Osteoblast (primary cell): ENCODE data around the gene MYH13. TPM values are rescaled to one million over a fixed set of nuclear protein-coding genes. Genes with fewer than 3 reads are reported as not detected.

Experiments used
- DNase-seq: peaks from one replicate; pipeline ENCODE4 v3.0.0; 2011; ENCODE audit warnings: low spot score, mixed read lengths; ENCODE audit not compliant: insufficient read length; ENCODE audit errors: missing footprints
- H2AFZ ChIP-seq: 2 replicates; pipeline ENCODE4 v1.6.0; 2011; ENCODE audit warnings: mild to moderate bottlenecking, low read length
- H3K27ac ChIP-seq: 2 replicates; pipeline ENCODE4 v1.5.1; 2011; ENCODE audit warnings: mild to moderate bottlenecking, low read depth, low read length, moderate library complexity
- H3K27me3 ChIP-seq: 2 replicates; pipeline ENCODE4 v1.6.0; 2012; ENCODE audit warnings: mild to moderate bottlenecking, control low read depth, inconsistent platforms, low read length, moderate library complexity; ENCODE audit not compliant: insufficient read depth
- H3K36me3 ChIP-seq: 2 replicates; pipeline ENCODE4 v1.5.1; 2011; ENCODE audit warnings: mild to moderate bottlenecking, low read length, control low read depth, moderate library complexity; ENCODE audit not compliant: insufficient read depth
- H3K4me1 ChIP-seq: 2 replicates; pipeline ENCODE4 v1.5.1; 2011; ENCODE audit warnings: mild to moderate bottlenecking, low read length, control low read depth, moderate library complexity; ENCODE audit not compliant: insufficient read depth
- H3K4me2 ChIP-seq: 2 replicates; pipeline ENCODE4 v1.6.0; 2011; ENCODE audit warnings: mild to moderate bottlenecking, low read length; ENCODE audit not compliant: insufficient read depth
- H3K4me3 ChIP-seq: fragments of 200-600 bp; sonication (generic); 3 replicates; pipeline ENCODE4 v1.5.1; 2012; ENCODE audit warnings: mild to moderate bottlenecking, low read length, inconsistent platforms; ENCODE audit not compliant: insufficient read depth
- H3K79me2 ChIP-seq: 2 replicates; pipeline ENCODE4 v1.6.0; 2012; ENCODE audit warnings: mild to moderate bottlenecking, low read length, control low read depth, inconsistent platforms; ENCODE audit not compliant: insufficient read depth
- H3K9me3 ChIP-seq: 2 replicates; pipeline ENCODE4 v1.5.1; 2011; ENCODE audit warnings: low read depth, low read length, control low read depth
- H4K20me1 ChIP-seq: 2 replicates; pipeline ENCODE4 v1.6.0; 2012; ENCODE audit warnings: mild to moderate bottlenecking, low read length, control low read depth; ENCODE audit not compliant: insufficient read depth
- total RNA-seq: library from RNA; depleted of rRNA; stranded (reverse); fragments of >200 nt; gene quantifications from 2 replicates; pipeline ENCODE4 v1.2.3, GENCODE V29; 2012
- TF ChIP-seq, protein P1 (sequence below): IDR thresholded peaks from 2 replicates; pipeline ENCODE4 v1.5.1; 2011; ENCODE audit warnings: mild to moderate bottlenecking, low read depth, low read length, moderate library complexity; ENCODE audit errors: extremely low read depth

The MYH13 gene
- total RNA-seq, 1 donor, result not detected

DNA sequence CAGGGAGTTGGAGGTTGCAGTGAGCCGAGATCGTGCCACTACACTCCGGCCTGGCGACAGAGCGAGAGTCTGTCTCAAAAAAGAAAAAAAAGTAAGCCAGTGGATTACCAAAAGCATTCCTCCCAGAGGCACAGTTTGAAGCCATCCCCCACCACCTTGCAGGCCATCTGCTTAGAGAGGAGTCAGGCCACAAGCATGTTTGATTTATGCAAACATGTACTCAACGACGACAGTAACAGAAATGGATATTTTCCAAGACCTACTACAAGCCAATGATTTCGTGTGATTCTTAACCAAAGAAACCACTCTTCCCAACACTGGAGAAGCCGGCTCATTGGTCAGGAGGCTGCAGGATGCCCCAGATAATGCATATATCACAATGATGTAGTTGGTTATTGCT, 34.8 kb downstream of the MYH13 start:
- Histone ChIP-seq H3K4me2 (no peak overlapping the region), H3K79me2 (no peaks in the 10 kb centered on the region), H3K9me3 (no peaks in the 10 kb centered on the region), H3K27ac (no peak overlapping the region), H2AFZ (no peak overlapping the region), H3K4me3 (no peak overlapping the region), H3K4me1 (no peaks in the 10 kb centered on the region), H3K36me3 (no peaks in the 10 kb centered on the region), H3K27me3 (no peaks in the 10 kb centered on the region), H4K20me1 (no peaks in the 10 kb centered on the region)
- TF ChIP-seq, protein P1, sequence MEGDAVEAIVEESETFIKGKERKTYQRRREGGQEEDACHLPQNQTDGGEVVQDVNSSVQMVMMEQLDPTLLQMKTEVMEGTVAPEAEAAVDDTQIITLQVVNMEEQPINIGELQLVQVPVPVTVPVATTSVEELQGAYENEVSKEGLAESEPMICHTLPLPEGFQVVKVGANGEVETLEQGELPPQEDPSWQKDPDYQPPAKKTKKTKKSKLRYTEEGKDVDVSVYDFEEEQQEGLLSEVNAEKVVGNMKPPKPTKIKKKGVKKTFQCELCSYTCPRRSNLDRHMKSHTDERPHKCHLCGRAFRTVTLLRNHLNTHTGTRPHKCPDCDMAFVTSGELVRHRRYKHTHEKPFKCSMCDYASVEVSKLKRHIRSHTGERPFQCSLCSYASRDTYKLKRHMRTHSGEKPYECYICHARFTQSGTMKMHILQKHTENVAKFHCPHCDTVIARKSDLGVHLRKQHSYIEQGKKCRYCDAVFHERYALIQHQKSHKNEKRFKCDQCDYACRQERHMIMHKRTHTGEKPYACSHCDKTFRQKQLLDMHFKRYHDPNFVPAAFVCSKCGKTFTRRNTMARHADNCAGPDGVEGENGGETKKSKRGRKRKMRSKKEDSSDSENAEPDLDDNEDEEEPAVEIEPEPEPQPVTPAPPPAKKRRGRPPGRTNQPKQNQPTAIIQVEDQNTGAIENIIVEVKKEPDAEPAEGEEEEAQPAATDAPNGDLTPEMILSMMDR, result no peak
- DNase-seq, result no peak

DNA sequence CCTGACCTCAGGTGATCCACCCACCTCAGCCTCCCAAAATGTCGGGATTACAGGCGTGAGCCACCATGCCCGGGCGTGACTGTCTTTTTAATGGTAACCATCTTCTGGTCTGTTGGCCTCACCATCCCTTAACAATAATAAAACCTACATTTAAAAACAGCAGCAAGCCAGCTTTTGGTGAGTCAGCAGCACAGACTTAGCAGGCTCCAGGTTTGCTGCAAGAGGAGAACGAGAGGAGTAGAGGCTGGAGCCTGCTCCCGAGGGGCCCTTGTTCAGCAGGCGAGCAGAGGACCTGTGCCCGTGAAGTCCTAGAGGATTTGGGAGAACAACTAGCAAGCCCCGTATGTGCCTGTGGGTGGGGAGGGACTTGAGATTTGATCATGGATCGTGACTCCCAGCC, 35.7 kb downstream of the MYH13 start:
- Histone ChIP-seq H3K4me2 (no peak overlapping the region), H3K27me3 (no peaks in the 10 kb centered on the region), H3K79me2 (no peaks in the 10 kb centered on the region), H4K20me1 (no peaks in the 10 kb centered on the region), H3K9me3 (no peaks in the 10 kb centered on the region), H3K27ac (no peak overlapping the region), H2AFZ (no peak overlapping the region), H3K36me3 (no peaks in the 10 kb centered on the region), H3K4me3 (no peak overlapping the region), H3K4me1 (no peaks in the 10 kb centered on the region)
- DNase-seq, result no peak
- TF ChIP-seq, protein P1, result no peak

DNA sequence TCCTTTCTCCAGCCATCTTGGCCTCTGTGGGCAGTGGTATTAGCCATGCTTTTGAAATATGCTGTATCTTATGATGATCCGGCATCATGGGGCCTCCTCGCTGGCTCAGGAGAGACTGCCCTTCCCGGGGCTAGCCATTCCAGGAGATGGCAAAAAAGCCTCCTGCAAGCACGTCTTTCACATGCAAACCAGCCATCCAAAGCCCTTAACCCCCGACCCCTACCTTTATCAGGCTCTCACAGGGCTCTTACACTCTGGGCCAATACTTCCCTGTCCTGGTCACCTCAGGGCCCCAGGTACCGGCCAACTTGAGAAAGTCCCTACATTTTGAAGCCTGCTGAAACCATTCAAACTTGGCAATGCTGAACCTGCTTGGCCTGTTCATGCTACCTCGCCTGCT, 36.4 kb downstream of the MYH13 start:
- Histone ChIP-seq H3K4me1 (no peaks in the 10 kb centered on the region), H4K20me1 (no peaks in the 10 kb centered on the region), H3K27me3 (no peaks in the 10 kb centered on the region), H3K79me2 (no peaks in the 10 kb centered on the region), H3K4me3 (no peak overlapping the region), H2AFZ (no peak overlapping the region), H3K27ac (no peak overlapping the region), H3K9me3 (no peaks in the 10 kb centered on the region), H3K4me2 (no peak overlapping the region), H3K36me3 (no peaks in the 10 kb centered on the region)
- TF ChIP-seq, protein P1, result no peak
- no peak for DNase-seq

DNA sequence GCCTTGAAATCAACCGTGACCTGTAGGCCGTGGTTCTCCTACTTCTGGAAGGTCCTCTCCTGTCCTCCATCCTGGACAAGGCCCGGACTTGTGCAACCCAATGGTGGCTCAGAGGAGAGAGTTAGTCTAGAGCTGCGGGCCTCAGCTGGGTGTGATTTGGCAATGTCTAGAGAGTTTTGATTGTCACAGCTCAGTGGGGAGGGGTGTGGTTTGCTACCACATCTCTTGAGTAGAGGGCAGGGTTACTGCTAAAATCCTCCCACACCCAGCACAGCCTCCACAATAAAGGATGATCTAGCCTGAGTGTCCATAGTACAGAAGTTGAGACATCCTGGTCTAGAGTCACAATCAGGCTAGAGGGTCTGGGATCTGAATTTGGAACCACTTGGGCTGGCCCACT, 40.3 kb downstream of the MYH13 start:
- no peaks in the 10 kb centered on the region for H4K20me1 ChIP-seq
- H3K4me1 ChIP-seq, result no peaks in the 10 kb centered on the region
- H3K4me3 ChIP-seq, result no peak overlapping the region
- no peak overlapping the region for H3K4me2 ChIP-seq
- no peaks in the 10 kb centered on the region for H3K79me2 ChIP-seq
- H3K9me3 ChIP-seq, result no peaks in the 10 kb centered on the region
- no peak overlapping the region for H3K27ac ChIP-seq
- TF ChIP-seq, protein P1, result no peak
- DNase-seq, result no peak
- no peaks in the 10 kb centered on the region for H3K27me3 ChIP-seq
- H3K36me3 ChIP-seq, result no peaks in the 10 kb centered on the region
- no peak overlapping the region for H2AFZ ChIP-seq
